GM19328 (cell line): Measurements from ENCODE around the gene NPM1.

ENCODE experiments used
- ATAC-seq: cut with Tn5 transposase; IDR thresholded peaks from one replicate; pipeline ENCODE4 v1.9.1; 2021; ENCODE audit warnings: mild to moderate bottlenecking, moderate library complexity; ENCODE audit not compliant: unreplicated experiment

NPM1 gene

GRCh38 chr5:171426680-171427079 lies 39.0 kb downstream of the NPM1 start:
- ATAC-seq = no peak

- ATAC-seq = no peak
Measured at GRCh38 chr5:171427318-171428167, 39.9 kb downstream of the NPM1 start.

- no peak for ATAC-seq
Measured at GRCh38 chr5:171428168-171428696, 40.6 kb downstream of the NPM1 start.

- ATAC-seq = no peak
Measured at GRCh38 chr5:171428809-171429542, 41.3 kb downstream of the NPM1 start.

- ATAC-seq = no peak
Measured at GRCh38 chr5:171429543-171429910, 41.9 kb downstream of the NPM1 start.

DNA sequence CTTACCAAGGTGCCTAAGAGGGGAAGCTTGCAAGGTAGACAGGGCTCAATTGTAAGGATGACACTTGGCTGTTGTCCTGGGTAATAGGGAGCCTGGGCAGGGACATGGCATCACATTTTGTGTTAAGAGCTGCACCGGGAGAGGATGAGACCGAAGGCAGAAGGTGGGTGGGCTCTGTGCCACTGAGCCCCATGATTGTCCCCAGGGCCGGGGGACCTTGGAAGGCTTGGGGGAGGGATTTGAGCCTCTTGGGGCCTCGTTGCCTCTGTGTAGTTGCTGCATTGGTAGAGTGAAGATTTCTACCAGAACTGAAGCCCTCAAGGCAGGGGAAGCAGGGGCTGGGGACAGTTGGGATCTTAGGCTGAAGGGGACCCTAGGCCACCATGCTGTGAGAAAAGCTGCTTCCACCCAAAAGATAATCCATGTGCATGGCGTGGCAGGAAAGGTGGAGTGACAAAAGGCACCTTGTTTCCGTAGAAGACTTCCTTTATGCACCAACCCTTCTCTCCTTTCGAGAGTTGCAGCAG lies 43.7 kb downstream of the NPM1 start:
- ATAC-seq = no peak

DNA sequence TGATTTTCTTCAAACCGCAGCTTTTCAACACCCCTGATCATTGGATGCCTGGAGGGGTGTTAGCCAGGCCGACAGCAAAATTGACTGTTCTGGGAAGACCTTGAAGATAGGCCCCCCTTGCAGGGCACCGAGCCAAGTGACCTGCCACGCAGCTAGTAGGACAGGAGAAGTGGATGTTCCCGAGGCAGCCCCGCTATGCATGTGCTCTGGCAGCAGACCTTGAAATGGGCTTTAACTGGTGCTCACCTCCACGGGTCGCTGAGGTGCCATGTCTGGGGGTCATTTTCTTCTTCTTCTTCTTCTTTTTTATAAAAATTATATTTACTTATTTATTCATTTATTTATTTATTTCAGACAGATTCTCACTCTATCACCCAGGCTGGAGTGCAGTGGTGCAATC lies 44.4 kb downstream of the NPM1 start:
- no peak for ATAC-seq

DNA sequence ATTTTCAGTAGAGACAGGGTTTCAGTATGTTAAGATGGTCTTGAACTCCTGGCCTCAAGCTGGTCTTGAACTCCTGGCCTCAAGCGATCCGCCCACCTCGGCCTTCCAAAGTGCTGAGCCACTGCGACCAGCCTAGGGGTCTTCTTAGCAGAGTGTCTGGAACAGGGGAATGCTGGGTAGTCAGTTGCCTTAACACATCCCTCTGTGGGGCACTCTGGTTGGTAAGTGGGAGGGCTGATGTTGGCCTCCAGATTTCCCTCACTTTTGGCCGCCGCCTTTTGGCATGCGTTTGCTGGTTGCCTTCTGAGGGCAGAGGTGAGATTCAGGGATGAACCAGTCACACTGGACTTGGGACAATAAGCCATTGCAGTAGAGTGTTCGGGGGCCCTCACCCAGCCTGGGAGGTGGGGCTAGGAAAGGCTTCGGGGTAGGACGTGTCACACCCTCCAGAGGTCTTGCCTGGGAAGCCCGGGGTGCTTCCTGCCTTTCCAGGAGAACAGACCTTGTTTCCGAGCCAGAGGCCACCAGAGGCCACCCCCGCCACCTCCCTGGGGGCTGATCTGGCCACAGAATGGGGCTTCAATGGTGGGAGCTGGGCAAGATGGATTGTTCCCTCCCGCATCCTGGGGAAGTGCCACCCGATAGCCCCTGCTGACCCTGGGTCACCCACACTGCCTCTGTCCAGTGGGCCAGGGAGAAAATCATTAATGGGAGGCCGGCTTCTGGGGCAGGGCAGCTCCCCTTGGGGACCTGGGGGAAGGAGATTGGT lies 45.1 kb downstream of the NPM1 start:
- ATAC-seq = no peak

GRCh38 chr5:171433352-171433698 lies 45.7 kb downstream of the NPM1 start:
- ATAC-seq = no peak

DNA sequence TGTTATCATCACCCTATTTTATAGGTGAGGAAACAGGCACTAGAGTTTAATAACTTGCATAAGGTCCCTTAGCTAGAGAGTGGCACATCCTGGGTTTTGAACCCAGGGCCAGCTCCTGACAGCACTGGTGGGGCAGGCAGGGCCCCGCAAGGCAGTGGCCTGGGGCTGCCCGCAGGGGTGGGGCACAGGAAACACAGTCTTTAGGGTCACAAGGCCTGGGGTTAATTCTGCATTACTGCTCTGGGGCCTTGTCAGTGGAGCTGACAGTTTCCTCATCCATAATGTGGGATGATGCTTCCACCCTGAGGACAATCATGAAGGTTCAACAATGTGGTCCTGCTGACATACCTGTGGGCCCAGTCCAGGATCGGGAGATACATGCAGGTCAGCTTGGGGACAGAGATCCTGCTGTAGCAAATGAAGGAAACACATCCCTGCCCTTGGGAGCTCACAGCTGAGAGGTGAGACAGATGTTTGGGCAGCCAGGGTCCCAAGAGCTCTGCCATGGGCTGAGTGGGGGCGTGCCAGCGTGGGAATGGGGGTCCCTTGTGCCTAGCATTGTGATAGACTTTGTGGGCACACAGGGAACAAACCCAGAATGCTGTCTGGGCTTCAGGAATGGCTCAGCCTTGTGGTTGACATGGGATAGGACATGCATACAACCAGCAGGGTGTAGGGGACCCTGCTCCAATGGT lies 46.5 kb downstream of the NPM1 start:
- ATAC-seq = no peak

DNA sequence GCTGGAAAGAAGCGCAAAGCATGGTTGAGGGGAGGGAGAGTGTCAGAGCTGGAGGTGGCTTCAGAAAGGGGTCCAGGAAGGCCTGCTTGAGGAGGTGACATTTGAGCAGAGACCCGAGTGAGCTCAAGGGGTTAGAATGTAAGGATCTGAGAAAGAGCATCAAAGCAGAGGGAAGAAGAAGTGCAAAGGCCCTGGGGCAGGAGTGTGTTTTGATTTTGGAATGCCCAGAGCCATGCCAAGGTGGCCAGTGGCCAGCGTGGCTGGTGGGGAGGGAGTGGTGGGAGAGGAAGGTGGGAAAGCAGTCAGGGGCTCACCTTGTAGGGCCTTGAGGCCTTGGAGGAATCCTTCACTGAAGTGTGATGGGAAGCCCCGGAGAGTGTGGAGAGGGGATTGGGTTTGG lies 47.2 kb downstream of the NPM1 start:
- no peak for ATAC-seq

- no peak for ATAC-seq
Measured at GRCh38 chr5:171435908-171436307, 48.3 kb downstream of the NPM1 start.

DNA sequence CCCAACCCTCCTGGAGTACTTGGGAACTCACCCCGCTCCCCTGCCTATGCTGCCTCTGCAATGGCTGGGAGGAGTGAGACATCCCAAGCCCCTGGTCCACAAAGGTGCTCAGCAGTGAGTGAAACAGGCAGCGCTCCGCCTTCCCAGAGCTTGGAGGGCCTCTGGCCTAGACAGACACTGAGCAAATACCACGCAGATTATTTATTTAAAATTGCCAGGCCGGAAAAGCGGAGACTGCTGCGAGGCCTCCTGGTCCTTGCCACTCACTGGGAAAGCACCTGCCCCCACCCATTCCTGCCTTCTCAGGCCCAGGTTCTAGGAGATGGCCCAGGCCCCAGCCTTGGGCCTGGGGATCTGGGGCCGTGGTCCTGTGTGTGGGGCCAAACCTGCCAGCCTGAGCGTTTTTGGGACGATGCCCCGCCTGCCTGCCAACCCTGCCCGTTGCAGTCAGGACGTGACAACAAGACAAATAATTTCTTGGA lies 49.2 kb downstream of the NPM1 start:
- no peak for ATAC-seq

GRCh38 chr5:171437286-171437821 lies 49.7 kb downstream of the NPM1 start:
- no peak for ATAC-seq

DNA sequence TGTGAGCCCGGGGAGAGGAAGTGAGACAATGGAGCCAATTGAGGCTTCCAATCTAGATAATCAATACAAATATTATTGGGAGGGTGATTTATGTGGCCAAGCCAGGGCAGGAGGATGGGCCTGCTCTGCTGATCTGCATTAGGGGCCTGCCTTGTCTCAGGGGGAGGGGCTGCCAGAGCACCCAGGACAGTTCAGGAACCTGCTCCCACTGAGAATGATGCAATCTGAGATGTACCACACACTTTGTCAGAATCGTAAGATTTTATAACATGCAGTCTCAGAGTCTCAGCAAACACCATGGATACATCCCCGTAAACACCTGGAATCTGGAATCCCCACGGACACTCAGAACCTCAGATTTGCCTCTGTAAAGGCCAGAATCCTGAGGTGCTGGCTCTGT lies 51.1 kb downstream of the NPM1 start:
- ATAC-seq = no peak

GRCh38 chr5:171441246-171441791 lies 53.7 kb downstream of the NPM1 start:
- no peak for ATAC-seq

- no peak for ATAC-seq
Measured at GRCh38 chr5:171442287-171443042, 54.8 kb downstream of the NPM1 start.

- ATAC-seq = no peak
Measured at GRCh38 chr5:171444582-171444981, 56.9 kb downstream of the NPM1 start.
